A673 (cell line): Measurements from ENCODE around the gene GBE1.

Experiments
- EZH2 ChIP-seq: fragments of 200-600 bp; sonication (generic); IDR thresholded peaks from 2 replicates; pipeline ENCODE4 v1.6.1; 2017; ENCODE audit warnings: borderline replicate concordance, low read depth, mild to moderate bottlenecking, mixed read lengths, antibody characterized with exemption, low read length; ENCODE audit not compliant: poor library complexity, severe bottlenecking
- TF ChIP-seq, protein P1 (sequence below): fragments of 300-800, 200-600 bp; sonication (generic); conservative IDR thresholded peaks from 2 replicates; pipeline ENCODE4 v1.5.1; 2017; ENCODE audit warnings: low read depth, mild to moderate bottlenecking, antibody characterized with exemption, low read length, moderate library complexity, mixed read lengths

DNA sequence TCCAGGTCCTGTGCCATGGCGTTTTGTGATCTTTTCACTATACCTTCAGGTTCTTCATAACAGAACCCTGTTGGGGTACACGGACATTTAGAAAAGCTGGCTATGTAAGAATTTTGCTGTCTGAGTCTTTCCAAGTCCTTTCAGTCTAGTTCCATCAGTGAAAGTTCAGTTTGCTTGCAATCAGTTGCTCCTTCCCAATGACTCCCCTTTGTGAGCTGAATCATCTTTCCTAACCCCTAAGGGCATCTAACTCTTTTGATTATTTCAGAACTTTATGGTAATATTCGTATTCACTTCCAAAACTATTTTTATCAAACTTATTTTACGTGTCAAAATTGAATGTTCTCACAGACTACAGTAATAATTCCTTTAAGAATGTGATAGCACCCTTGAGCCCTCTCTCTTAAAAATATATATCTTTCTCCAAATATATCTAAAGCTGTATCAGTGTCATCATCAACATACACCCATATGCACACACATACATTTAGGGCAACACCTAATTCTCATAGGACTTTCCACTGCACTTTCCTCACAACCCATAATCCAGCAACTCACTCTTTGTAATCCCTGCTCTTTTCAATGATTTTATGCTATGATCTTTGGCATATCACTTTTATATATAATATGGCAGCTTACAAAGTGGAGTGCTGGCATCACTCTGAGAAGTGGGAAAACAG, 263.7 kb downstream of the GBE1 start:
- TF ChIP-seq, protein P1, sequence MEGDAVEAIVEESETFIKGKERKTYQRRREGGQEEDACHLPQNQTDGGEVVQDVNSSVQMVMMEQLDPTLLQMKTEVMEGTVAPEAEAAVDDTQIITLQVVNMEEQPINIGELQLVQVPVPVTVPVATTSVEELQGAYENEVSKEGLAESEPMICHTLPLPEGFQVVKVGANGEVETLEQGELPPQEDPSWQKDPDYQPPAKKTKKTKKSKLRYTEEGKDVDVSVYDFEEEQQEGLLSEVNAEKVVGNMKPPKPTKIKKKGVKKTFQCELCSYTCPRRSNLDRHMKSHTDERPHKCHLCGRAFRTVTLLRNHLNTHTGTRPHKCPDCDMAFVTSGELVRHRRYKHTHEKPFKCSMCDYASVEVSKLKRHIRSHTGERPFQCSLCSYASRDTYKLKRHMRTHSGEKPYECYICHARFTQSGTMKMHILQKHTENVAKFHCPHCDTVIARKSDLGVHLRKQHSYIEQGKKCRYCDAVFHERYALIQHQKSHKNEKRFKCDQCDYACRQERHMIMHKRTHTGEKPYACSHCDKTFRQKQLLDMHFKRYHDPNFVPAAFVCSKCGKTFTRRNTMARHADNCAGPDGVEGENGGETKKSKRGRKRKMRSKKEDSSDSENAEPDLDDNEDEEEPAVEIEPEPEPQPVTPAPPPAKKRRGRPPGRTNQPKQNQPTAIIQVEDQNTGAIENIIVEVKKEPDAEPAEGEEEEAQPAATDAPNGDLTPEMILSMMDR: no peak
- no peak for TF ChIP-seq EZH2
